Heart left ventricle (tissue), 16 donors: ENCODE data around the gene FJX1. TPM values are rescaled to one million over a fixed set of nuclear protein-coding genes. Genes with fewer than 3 reads are reported as not detected.

ENCODE experiments used
- ATAC-seq, 4 donors: fragments of 200-7000 bp; cut with Tn5 transposase; one replicate each; pipeline ENCODE4 v1.9.1; 2020 to 2022; ENCODE audit warnings: moderate library complexity in 4 of 4, mild to moderate bottlenecking in 3 of 4, moderate number of reproducible peaks in 1 of 4
- DNase-seq, 5 donors: peaks; one replicate each; pipeline ENCODE4 v3.0.0-alpha.2; 2020
- H3K27ac ChIP-seq, 12 donors: fragments of 200-600 bp; sonication (generic) in 4 of 12; one replicate each; pipeline versions ENCODE4 v1.5.0 to v1.8.0; 2016 to 2022; ENCODE audit warnings: mild to moderate bottlenecking in 2 of 12
- H3K27me3 ChIP-seq, 9 donors: fragments of 200-600 bp; sonication (generic) in 2 of 9; one replicate each; pipeline versions ENCODE4 v1.5.1 to v1.8.0; 2016 to 2022; ENCODE audit warnings: mild to moderate bottlenecking in 3 of 9
- H3K36me3 ChIP-seq, 9 donors: fragments of 200-600 bp; sonication (generic) in 2 of 9; one replicate each; pipeline versions ENCODE4 v1.5.0 to v1.8.0; 2018 to 2022; ENCODE audit warnings: mild to moderate bottlenecking in 2 of 9
- H3K4me1 ChIP-seq, 12 donors: fragments of 200-600 bp; sonication (generic) in 4 of 12; one replicate each; pipeline versions ENCODE4 v1.5.0 to v1.8.0; 2016 to 2022; ENCODE audit warnings: mild to moderate bottlenecking in 3 of 12
- H3K4me3 ChIP-seq, 12 donors: fragments of 200-600 bp; sonication (generic) in 4 of 12; one replicate each; pipeline versions ENCODE4 v1.5.0 to v1.8.0; 2017 to 2022; ENCODE audit warnings: mild to moderate bottlenecking in 9 of 12, moderate library complexity in 4 of 12
- H3K9me3 ChIP-seq, 12 donors: fragments of 200-600 bp; sonication (generic) in 4 of 12; one replicate each; pipeline versions ENCODE4 v1.5.0 to v1.8.0; 2016 to 2022; ENCODE audit warnings: mild to moderate bottlenecking in 1 of 12
- POLR2A ChIP-seq, 2 donors: fragments of 450-650 bp; IDR thresholded peaks; one replicate each; pipeline ENCODE4 v1.6.1; 2017; ENCODE audit warnings: antibody characterized with exemption in 2 of 2, mild to moderate bottlenecking in 2 of 2, moderate library complexity in 2 of 2
- WGBS, 4 donors: extraction: QIAGEN DNeasy Blood & Tissue Kit in 2 of 4; methylation state at CpG; one replicate each; pipeline versions ENCODE4 v1.1.5 to v1.1.7; 2013 to 2018; 5-methylcytosine and 5-hydroxymethylcytosine counted together
- intact Hi-C, 10 donors: fragments of 100-400 bp; cut with DNase I; formaldehyde crosslinking; loops; one replicate each; pipeline versions ENCODE4 v1.11.1 to v1.14.2; 2022
- polyA plus RNA-seq, 2 donors: library from polyadenylated mRNA; stranded (reverse); fragments of 200-250 nt; gene quantifications; one replicate each; pipeline ENCODE4 v1.2.3, GENCODE V29; 2013
- total RNA-seq, 9 donors: library from RNA; depleted of rRNA in 2 of 9; stranded (reverse); fragments of >200 nt in 2 of 9; fragmentation: NEBNext Ultra II Directional in 3 of 9; extraction: Animal tissue kit (Norgen Biotek cat#: 25700) in 3 of 9; gene quantifications; one replicate each; pipeline versions ENCODE4 v1.1.0 to v1.2.4, GENCODE V29; 2016 to 2023
- TF ChIP-seq, protein P1 (sequence below), 12 donors: fragments of 200-600 bp; sonication (generic) in 4 of 12; IDR thresholded peaks; one replicate each; pipeline versions ENCODE4 v1.5.0 to v1.8.0; 2018 to 2022; ENCODE audit warnings: antibody characterized with exemption in 12 of 12, mild to moderate bottlenecking in 5 of 12
- donor health status: ischemic (EF 13 %, LVEDD 7.1; RV severe dilation, severe dysfunction).
- donor health status: healthy with polysubstance abuse.
- donor health status: DM: no; HTN: yes; CAD: no.
- donor health status: DM: no; HTN: no; CAD: no.
- donor health status: ischemic (EF 25% LVEDD 6.9; RV normal size, moderate dysfunction).
- donor health status: ischemic (EF 25% LVEDD 5.7; RV mildly dilated, moderate dysfunction).
- donor health status: healthy.
- donor health status: DM: yes; HTN: yes; CAD: no.
- donor health status: ischemic (EF 35%, LVEDD 5.7; RV mildly dilated, moderate dysfunction).
- donor health status: nonischemic (EF 11% LVEDD 7.7; RV severe dilation, severe dysfunction).
- donor health status: DM: yes; HTN: yes; CAD: no.
- donor health status: PGD.
- donor health status: ischemic (EF 29% LVEDD 5.4; RV normal size, mild dysfunction).
- donor health status: nonischemic (EF 23%, LVEDD 6.1; RV moderate dilation, normal function).

FJX1 gene
- total and polyA plus RNA-seq, 11 donors, result 0.55 to 7.2 (median 2.3) TPM

DNA sequence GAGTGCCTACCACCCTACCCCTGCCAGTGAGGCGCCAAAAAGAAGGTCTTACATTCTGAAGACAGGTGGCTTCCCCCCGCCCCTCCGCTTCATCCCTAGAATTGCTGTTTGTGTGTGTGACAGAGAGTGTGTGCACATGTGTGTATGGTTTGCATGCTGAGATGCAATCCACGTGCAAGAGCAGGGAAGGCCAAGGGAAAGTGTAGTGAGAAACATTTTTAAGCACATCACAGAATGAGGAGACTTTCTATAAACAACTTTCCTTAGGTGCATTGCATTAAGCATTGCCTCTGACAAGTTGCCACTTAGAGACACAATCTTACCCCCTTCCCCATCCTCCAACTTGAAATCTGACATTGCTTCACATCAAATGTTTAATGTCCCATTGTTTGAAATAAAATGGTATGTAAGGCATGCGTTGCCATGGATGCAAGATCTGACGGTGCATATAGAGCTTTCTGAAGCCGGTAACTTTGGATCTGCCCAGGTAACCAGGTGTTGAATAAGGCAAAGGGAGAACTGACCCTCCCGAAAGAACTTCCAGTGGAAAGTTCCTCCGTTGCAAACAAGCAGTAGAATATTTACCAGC is 21.4 kb downstream of the FJX1 start:
- Histone ChIP-seq H3K4me3 (no peak overlapping the region), H3K36me3 (no peaks in the 10 kb centered on the region), H3K27me3 (peaks cover 0 to 6% (median 0%) of the 10 kb centered on the region in 9 donors), H3K27ac (no peak overlapping the region), H3K4me1 (peaks cover 0 to 6% (median 0%) of the 10 kb centered on the region in 12 donors), H3K9me3 (no peaks in the 10 kb centered on the region)
- ATAC-seq, result no peak
- 81 to 84% (median 83%) methylated on average over 9 of the region's 9 CpGs for WGBS, 4 donors
- intact Hi-C loops, result no loop called here
- TF ChIP-seq POLR2A (IDR thresholded peaks at IDR 0.05), result no peak
- TF ChIP-seq, protein P1, sequence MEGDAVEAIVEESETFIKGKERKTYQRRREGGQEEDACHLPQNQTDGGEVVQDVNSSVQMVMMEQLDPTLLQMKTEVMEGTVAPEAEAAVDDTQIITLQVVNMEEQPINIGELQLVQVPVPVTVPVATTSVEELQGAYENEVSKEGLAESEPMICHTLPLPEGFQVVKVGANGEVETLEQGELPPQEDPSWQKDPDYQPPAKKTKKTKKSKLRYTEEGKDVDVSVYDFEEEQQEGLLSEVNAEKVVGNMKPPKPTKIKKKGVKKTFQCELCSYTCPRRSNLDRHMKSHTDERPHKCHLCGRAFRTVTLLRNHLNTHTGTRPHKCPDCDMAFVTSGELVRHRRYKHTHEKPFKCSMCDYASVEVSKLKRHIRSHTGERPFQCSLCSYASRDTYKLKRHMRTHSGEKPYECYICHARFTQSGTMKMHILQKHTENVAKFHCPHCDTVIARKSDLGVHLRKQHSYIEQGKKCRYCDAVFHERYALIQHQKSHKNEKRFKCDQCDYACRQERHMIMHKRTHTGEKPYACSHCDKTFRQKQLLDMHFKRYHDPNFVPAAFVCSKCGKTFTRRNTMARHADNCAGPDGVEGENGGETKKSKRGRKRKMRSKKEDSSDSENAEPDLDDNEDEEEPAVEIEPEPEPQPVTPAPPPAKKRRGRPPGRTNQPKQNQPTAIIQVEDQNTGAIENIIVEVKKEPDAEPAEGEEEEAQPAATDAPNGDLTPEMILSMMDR (IDR thresholded peaks at IDR 0.05), result no peak
- no peak for DNase-seq

DNA sequence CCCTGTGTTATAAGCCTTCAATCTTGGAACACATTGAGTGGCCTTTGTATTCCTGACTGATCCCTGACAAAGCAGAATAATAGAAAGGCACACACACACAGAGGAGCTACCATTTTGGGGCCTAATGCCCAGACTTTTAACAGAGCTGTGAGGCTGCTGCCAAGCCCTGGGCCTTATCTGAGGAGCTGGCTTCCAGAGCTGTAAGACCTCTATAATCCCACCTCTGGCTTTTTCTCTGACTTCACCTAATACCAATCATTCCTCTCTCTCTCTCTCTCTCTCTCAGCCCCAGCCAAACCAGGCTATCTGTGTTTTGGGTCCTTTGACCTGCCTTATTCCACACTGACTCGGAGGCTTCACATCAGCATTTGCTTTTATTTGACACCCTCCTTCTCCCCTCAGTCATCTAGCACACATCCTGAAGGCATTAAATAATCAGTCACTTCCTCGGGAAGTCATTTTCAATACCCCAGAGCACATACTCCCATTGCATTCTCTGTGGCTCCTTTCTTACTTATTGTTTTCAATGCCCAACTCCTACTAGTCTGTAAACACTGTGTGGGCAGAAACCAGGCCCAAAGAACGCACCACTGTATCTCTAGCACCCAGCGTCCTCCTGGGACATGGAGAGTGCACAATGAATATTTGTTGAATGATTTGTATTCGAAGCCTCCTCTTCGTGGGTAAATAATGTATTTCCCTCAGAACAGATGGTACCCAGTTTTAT is 23.1 kb downstream of the FJX1 start:
- Histone ChIP-seq H3K4me3 (no peak overlapping the region), H3K27ac (no peak overlapping the region), H3K36me3 (no peaks in the 10 kb centered on the region), H3K27me3 (no peaks in the 10 kb centered on the region), H3K9me3 (peaks cover 0 to 8% (median 0%) of the 10 kb centered on the region in 12 donors), H3K4me1 (peaks cover 0 to 6% (median 0%) of the 10 kb centered on the region in 12 donors)
- no peak for DNase-seq
- ATAC-seq, result no peak
- TF ChIP-seq, protein P1 (IDR thresholded peaks at IDR 0.05), result no peak
- TF ChIP-seq POLR2A (IDR thresholded peaks at IDR 0.05), result no peak
- intact Hi-C loops, result no loop called here
- 52 to 67% (median 60%) methylated on average over 6 of the region's 6 CpGs for WGBS, 4 donors

DNA sequence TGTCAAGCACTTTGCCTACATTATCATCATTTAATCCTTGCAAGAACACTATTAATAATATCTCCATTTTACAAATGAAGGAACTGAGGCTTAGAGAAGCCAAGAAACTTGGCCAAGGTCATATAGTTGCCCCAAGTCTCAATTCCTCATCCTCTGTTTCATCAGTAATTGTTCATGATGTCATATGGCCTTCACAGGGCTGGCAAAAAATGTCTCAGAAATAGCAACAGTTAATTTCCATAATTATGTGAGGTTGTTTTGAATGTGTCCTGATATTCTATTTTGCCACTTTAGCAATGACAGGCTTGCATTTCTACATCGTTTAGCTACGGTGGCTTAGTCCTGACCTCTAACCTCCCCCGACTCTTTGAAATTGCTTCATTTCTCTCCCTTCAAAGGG is 23.7 kb downstream of the FJX1 start:
- intact Hi-C loops, result no loop called here
- H3K36me3 ChIP-seq, result no peaks in the 10 kb centered on the region
- no peak overlapping the region for H3K4me3 ChIP-seq
- ATAC-seq, result no peak
- peaks cover 0 to 6% (median 0%) of the 10 kb centered on the region in 12 donors for H3K4me1 ChIP-seq
- TF ChIP-seq, protein P1 (IDR thresholded peaks at IDR 0.05), result no peak
- TF ChIP-seq POLR2A (IDR thresholded peaks at IDR 0.05), result no peak
- DNase-seq, result no peak
- H3K9me3 ChIP-seq, result peaks cover 0 to 8% (median 0%) of the 10 kb centered on the region in 12 donors
- H3K27ac ChIP-seq, result no peak overlapping the region
- H3K27me3 ChIP-seq, result no peaks in the 10 kb centered on the region
- 86 to 93% (median 89%) methylated on average over 3 of the region's 3 CpGs for WGBS, 4 donors

DNA sequence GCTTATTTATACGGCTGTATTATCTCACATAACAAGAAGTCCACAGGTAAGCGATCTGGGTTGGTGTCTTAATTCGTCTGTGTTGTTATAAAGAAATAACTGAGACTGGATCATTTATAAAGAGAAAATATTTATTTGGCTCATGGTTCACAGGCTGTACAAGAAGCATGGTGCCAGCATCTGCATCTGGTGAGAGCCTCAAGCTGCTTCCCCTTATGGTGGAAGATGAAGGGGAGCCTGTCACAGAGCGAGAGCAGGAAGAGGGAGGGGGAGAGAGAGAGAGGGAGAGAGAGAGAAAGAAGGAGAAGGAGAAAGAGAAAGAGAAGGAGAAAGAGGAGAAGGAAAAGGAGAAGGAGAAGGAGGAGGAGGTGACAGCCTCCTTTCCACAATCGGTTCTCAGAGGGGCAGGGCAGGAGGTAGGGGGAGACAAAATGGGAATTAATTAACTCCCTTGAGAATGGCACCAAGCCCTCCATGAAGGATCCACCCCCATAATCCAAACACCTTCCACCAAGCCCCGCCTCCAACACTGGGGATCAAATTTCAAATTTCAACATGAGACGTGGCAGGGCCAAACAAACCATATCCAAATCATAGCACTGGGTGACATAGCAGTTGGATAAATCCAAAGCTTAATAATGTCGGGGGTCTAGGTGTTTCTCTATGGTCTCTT is 29.3 kb downstream of the FJX1 start:
- peaks cover 0 to 9% (median 0%) of the 10 kb centered on the region in 12 donors for H3K4me1 ChIP-seq
- no peak overlapping the region for H3K4me3 ChIP-seq
- no peak for DNase-seq
- H3K36me3 ChIP-seq, result no peaks in the 10 kb centered on the region
- no peaks in the 10 kb centered on the region for H3K27me3 ChIP-seq
- peaks cover 0 to 8% (median 0%) of the 10 kb centered on the region in 12 donors for H3K9me3 ChIP-seq
- intact Hi-C loops, result no loop called here
- no peak overlapping the region for H3K27ac ChIP-seq
- TF ChIP-seq, protein P1 (IDR thresholded peaks at IDR 0.05), result no peak
- no peak for TF ChIP-seq POLR2A (IDR thresholded peaks at IDR 0.05)
- no peak for ATAC-seq
- 74 to 80% (median 78%) methylated on average over 8 of the region's 8 CpGs for WGBS, 4 donors
